Measurements from ENCODE around the gene RAPGEF2. TPM values are rescaled to one million over a fixed set of nuclear protein-coding genes. Genes with fewer than 3 reads are reported as not detected.

RAPGEF2 gene
- total and polyA plus RNA-seq, 11 donors, result 10.6 to 75.9 (median 51.2) TPM

- Histone ChIP-seq H3K27ac (peak overlapping the region in 5 of 12 donors; percentile 6 to 37 (median 25)), H3K4me1 (peaks cover 0 to 27% (median 9%) of the 10 kb centered on the region in 12 donors), H3K36me3 (no peaks in the 10 kb centered on the region), H3K4me3 (no peak overlapping the region), H3K9me3 (peaks cover 0 to 1% (median 0%) of the 10 kb centered on the region in 12 donors), H3K27me3 (no peaks in the 10 kb centered on the region)
- 74 to 80% (median 77%) methylated on average over 3 of the region's 3 CpGs for WGBS, 4 donors
- TF ChIP-seq POLR2A (IDR thresholded peaks at IDR 0.05) (no peak), CTCF (IDR thresholded peaks at IDR 0.05) (no peak)
- ATAC-seq, result no peak
- DNase-seq, result no peak
- intact Hi-C loops (cut with DNase I), result loop anchor here in 1 of 10 donors (10.0 kb wide), 1 partner anchor 232 kb away; no protein-coding TSS in a partner anchor
Measured at GRCh38 chr4:159096434-159096833, 6.4 kb upstream of the RAPGEF2 start.

GRCh38 chr4:159097144-159097543, 5.7 kb upstream of the RAPGEF2 start:
- ATAC-seq (peak in 1 of 4 donors; percentile 27), DNase-seq (no peak)
- H3K36me3 ChIP-seq, result no peaks in the 10 kb centered on the region
- H3K27me3 ChIP-seq, result no peaks in the 10 kb centered on the region
- no peaks in the 10 kb centered on the region for H3K9me3 ChIP-seq
- peak overlapping the region in 6 of 12 donors; percentile 20 to 53 (median 44) for H3K27ac ChIP-seq
- peaks cover 0 to 29% (median 10%) of the 10 kb centered on the region in 12 donors for H3K4me1 ChIP-seq
- intact Hi-C loops (cut with DNase I), result loop anchor here in 1 of 10 donors (10.0 kb wide), 1 partner anchor 232 kb away; no protein-coding TSS in a partner anchor
- WGBS, 4 donors, result 53 to 74% (median 65%) methylated on average over 1 of the region's 1 CpG
- no peak overlapping the region for H3K4me3 ChIP-seq
- no peak for TF ChIP-seq POLR2A (IDR thresholded peaks at IDR 0.05)
- no peak for TF ChIP-seq CTCF (IDR thresholded peaks at IDR 0.05)

DNA sequence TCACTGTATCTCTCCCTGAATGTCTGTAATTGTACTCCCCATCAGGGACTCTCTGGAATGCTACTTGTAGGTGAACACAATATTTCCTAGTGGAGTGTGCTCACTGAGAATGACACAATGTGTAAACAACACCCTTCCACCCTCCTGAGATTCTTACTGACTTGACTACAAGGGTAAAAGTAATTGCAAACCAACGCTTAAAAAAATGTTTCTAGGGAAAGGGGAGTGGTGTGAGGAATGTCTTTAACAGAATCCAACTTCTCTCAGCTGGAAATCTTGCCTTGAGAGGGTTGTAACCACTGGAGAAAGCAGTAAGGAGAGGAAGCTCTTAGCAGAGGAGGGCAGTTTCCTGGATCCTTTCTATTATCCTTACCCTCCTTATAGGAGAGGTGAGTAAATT, 5.1 kb upstream of the RAPGEF2 start:
- Histone ChIP-seq H3K4me1 (peaks cover 0 to 33% (median 13%) of the 10 kb centered on the region in 12 donors), H3K4me3 (no peak overlapping the region), H3K9me3 (no peaks in the 10 kb centered on the region), H3K27me3 (no peaks in the 10 kb centered on the region), H3K27ac (peak overlapping the region in 7 of 12 donors; percentile 5 to 58 (median 44)), H3K36me3 (no peaks in the 10 kb centered on the region)
- ATAC-seq (peak in 1 of 4 donors; percentile 16), DNase-seq (no peak)
- whole genome bisulfite sequencing, 4 donors, result 26 to 33% (median 33%) methylated on average over 1 of the region's 1 CpG
- no peak for TF ChIP-seq CTCF (IDR thresholded peaks at IDR 0.05)
- TF ChIP-seq POLR2A (IDR thresholded peaks at IDR 0.05), result no peak
- intact Hi-C loops (cut with DNase I), result loop anchor here in 1 of 10 donors (10.0 kb wide), 1 partner anchor 233 kb away; no protein-coding TSS in a partner anchor

DNA sequence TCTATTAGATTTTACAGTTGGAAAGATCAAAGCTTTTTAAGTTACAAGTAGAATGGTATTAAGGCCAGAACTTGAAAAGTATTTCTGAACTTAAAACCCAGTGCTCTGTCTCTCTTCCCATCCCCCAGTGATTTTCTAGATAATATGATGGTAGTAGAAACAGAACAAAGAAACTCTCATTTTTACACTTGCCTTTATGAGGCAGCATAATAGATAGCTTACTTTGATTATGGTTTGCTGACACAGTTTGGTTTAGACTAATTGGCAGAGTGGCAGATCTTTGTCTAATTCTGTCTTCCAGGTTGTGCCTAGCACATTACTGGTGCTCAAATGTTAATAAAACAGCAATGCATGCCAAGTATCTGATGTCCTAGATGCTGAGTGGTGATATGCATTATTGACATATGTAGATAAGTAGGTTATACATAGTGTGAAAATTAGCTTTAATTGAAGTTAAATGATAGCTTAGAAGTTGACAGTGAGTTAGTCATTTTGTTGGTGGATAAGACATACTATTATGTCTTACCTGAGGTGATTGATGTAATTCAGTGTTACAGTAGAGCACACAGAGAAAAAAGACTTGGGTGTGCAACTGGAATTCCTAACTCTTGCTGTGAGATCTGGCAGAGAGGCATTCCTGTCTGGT, 4.3 kb upstream of the RAPGEF2 start:
- Histone ChIP-seq H3K27me3 (no peaks in the 10 kb centered on the region), H3K4me1 (peaks cover 0 to 33% (median 13%) of the 10 kb centered on the region in 12 donors), H3K4me3 (no peak overlapping the region), H3K9me3 (no peaks in the 10 kb centered on the region), H3K27ac (peak overlapping the region in 3 of 12 donors; percentile 44 to 53 (median 52)), H3K36me3 (no peaks in the 10 kb centered on the region)
- intact Hi-C loops (cut with DNase I), result loop anchor here in 1 of 10 donors (10.0 kb wide), 1 partner anchor 234 kb away; no protein-coding TSS in a partner anchor
- DNase-seq (no peak), ATAC-seq (no peak)
- TF ChIP-seq POLR2A (IDR thresholded peaks at IDR 0.05) (no peak), CTCF (IDR thresholded peaks at IDR 0.05) (no peak)
